ENCODE data around the gene ATF7IP.
"Not testable (repeated sequence)": the region's sequence is repeated elsewhere in the genome, so short reads cannot be mapped to it uniquely, and the experiment has no call there.

Gene ATF7IP

DNA sequence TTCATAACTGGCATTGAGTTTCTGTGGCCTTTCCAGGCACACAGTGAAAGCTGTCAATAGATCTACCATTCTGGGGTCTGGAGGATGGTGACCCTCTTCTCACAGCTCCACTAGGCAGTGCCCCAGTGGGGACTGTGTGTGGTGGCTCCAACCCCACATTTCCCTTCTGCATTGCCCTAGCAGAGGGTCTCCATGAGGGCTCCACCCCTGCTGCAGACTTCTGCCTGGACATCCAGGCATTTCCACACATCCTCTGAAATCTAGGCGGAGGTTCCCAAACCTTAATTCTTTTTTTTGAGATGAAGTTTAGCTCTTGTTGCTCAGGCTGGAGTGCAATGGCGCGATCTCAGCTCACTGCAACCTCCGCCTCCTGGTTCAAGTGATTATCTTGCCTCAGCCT, 14.0 kb upstream of the ATF7IP start:
- not testable (repeated sequence) for H3K4me1 ChIP-seq (ENCODE audit: insufficient read depth, low read length); H3K36me3 ChIP-seq (ENCODE audit: insufficient read depth, low read length); H3K4me3 ChIP-seq (ENCODE audit: low read depth in 1 of 2, low read length in 2 of 2); H3K27ac ChIP-seq (ENCODE audit: low read depth, low read length); H3K9ac ChIP-seq (ENCODE audit: low read length); H3K9me3 ChIP-seq (ENCODE audit: low read length); H3K27me3 ChIP-seq (ENCODE audit: control insufficient read depth in 1 of 2, insufficient read depth in 2 of 2, low read length in 2 of 2)

DNA sequence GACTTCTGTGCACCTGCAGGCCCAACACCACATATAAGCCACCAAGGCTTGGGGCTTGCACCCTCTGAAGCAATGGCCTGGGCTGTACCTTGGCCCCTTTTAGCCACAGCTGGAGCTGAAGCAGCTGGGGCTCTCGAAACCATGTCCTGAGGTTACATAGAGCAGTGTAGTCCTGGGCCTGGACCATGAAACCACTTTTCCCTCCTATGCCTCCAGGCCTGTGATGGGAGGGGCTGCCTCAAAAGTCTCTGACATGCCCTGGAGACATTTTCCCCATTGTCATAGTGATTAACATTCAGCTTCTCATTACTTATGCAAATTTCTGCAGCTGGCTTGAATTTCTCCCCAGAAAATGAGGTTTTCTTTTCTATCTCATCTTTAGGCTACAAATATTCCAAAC, 13.4 kb upstream of the ATF7IP start:
- H3K9me3 ChIP-seq (ENCODE audit: low read length); H3K36me3 ChIP-seq (ENCODE audit: insufficient read depth, low read length); H3K4me1 ChIP-seq (ENCODE audit: insufficient read depth, low read length); H3K27me3 ChIP-seq (ENCODE audit: control insufficient read depth in 1 of 2, insufficient read depth in 2 of 2, low read length in 2 of 2); H3K27ac ChIP-seq (ENCODE audit: low read depth, low read length); H3K4me3 ChIP-seq (ENCODE audit: low read depth in 1 of 2, low read length in 2 of 2); H3K9ac ChIP-seq (ENCODE audit: low read length): not testable (repeated sequence)

GRCh38 chr12:14354665-14355064, 10.8 kb upstream of the ATF7IP start:
- H3K4me1 ChIP-seq (ENCODE audit: insufficient read depth, low read length); H3K4me3 ChIP-seq (ENCODE audit: low read depth in 1 of 2, low read length in 2 of 2); H3K9ac ChIP-seq (ENCODE audit: low read length); H3K9me3 ChIP-seq (ENCODE audit: low read length); H3K27ac ChIP-seq (ENCODE audit: low read depth, low read length); H3K36me3 ChIP-seq (ENCODE audit: insufficient read depth, low read length); H3K27me3 ChIP-seq (ENCODE audit: control insufficient read depth in 1 of 2, insufficient read depth in 2 of 2, low read length in 2 of 2): not testable (repeated sequence)

DNA sequence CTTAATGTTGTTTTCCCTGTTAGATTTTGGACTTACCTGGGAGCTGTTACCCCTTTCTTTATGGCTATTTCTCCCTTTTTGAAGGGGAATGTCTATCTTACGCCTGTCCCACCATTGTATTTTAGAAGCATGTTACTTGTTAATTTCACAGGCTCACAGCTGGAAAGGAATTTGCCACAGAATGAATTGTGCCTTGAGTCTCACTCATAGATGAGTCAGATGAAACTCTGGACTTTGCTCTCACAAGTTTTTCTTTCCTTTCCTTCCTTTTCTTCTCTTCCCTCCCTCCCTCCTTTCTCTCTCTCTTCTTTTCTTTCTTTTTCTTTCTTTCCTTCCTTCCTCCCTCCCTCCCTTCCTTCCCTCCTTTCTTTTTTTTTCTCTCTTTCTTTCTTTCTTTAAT, 9.3 kb upstream of the ATF7IP start:
- H3K27me3 ChIP-seq (ENCODE audit: control insufficient read depth in 1 of 2, insufficient read depth in 2 of 2, low read length in 2 of 2): no peaks in the 10 kb centered on the region
- no peak overlapping the region for H3K4me3 ChIP-seq (ENCODE audit: low read depth in 1 of 2, low read length in 2 of 2)
- H3K9me3 ChIP-seq (ENCODE audit: low read length): no peaks in the 10 kb centered on the region
- no peaks in the 10 kb centered on the region for H3K4me1 ChIP-seq (ENCODE audit: insufficient read depth, low read length)
- no peak overlapping the region for H3K27ac ChIP-seq (ENCODE audit: low read depth, low read length)
- H3K9ac ChIP-seq (ENCODE audit: low read length): no peak overlapping the region
- H3K36me3 ChIP-seq (ENCODE audit: insufficient read depth, low read length): no peaks in the 10 kb centered on the region

GRCh38 chr12:14357486-14357885, 8.0 kb upstream of the ATF7IP start:
- H3K27ac ChIP-seq (ENCODE audit: low read depth, low read length): no peak overlapping the region
- no peak overlapping the region for H3K9ac ChIP-seq (ENCODE audit: low read length)
- no peak overlapping the region for H3K4me3 ChIP-seq (ENCODE audit: low read depth in 1 of 2, low read length in 2 of 2)
- H3K27me3 ChIP-seq (ENCODE audit: control insufficient read depth in 1 of 2, insufficient read depth in 2 of 2, low read length in 2 of 2): no peaks in the 10 kb centered on the region
- H3K36me3 ChIP-seq (ENCODE audit: insufficient read depth, low read length): no peaks in the 10 kb centered on the region
- no peaks in the 10 kb centered on the region for H3K4me1 ChIP-seq (ENCODE audit: insufficient read depth, low read length)
- H3K9me3 ChIP-seq (ENCODE audit: low read length): no peaks in the 10 kb centered on the region

GRCh38 chr12:14362352-14362751, 3.1 kb upstream of the ATF7IP start:
- H3K36me3 ChIP-seq (ENCODE audit: insufficient read depth, low read length): no peaks in the 10 kb centered on the region
- H3K27me3 ChIP-seq (ENCODE audit: control insufficient read depth in 1 of 2, insufficient read depth in 2 of 2, low read length in 2 of 2): no peaks in the 10 kb centered on the region
- H3K9ac ChIP-seq (ENCODE audit: low read length): no peak overlapping the region
- no peaks in the 10 kb centered on the region for H3K9me3 ChIP-seq (ENCODE audit: low read length)
- H3K4me3 ChIP-seq (ENCODE audit: low read depth in 1 of 2, low read length in 2 of 2): no peak overlapping the region
- H3K27ac ChIP-seq (ENCODE audit: low read depth, low read length): no peak overlapping the region
- H3K4me1 ChIP-seq (ENCODE audit: insufficient read depth, low read length): no peaks in the 10 kb centered on the region

DNA sequence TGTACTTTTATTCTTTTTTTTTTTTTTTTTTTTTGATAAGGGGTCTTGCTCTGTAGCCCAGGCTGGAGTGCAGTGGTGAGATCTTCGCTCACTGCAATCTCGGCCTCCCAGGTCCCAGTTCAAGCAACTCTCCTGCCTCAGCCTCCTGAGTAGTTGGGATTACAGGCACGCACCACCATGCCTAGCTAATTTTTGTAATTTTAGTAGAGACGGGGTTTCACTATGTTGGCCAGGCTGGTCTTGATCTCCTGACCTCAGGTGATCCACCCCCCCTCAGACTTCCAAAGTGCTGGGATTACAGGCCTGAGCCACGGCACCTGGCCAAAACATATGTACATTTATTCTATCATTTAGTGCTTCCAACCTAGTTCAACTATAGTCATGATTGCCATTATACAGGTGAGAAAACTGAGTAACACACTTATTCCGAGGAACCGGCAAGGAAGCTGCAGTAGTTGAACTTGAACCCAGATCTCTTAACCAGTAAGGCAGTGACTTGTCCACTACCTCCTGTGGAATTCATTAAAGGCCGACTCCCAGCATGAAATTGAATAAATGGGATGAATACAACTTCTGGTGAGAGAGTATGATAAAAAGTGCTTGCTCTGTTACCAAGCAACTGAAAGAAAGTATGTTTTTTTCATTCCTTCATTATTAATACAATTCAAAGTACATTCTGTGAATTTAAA, 755 bp upstream of the ATF7IP start:
- Histone ChIP-seq H3K4me3 (ENCODE audit: low read depth in 1 of 2, low read length in 2 of 2) (peak overlapping the region in 1 of 2 donors; percentile 61), H3K36me3 (ENCODE audit: insufficient read depth, low read length) (no peaks in the 10 kb centered on the region), H3K27ac (ENCODE audit: low read depth, low read length) (peak overlapping the region; percentile 79), H3K9ac (ENCODE audit: low read length) (no peak overlapping the region), H3K27me3 (ENCODE audit: control insufficient read depth in 1 of 2, insufficient read depth in 2 of 2, low read length in 2 of 2) (no peaks in the 10 kb centered on the region), H3K4me1 (ENCODE audit: insufficient read depth, low read length) (no peaks in the 10 kb centered on the region), H3K9me3 (ENCODE audit: low read length) (no peaks in the 10 kb centered on the region)

GRCh38 chr12:14366209-14367039, 942 bp downstream of the ATF7IP start:
- Histone ChIP-seq H3K4me3 (ENCODE audit: low read depth in 1 of 2, low read length in 2 of 2) (peak overlapping the region; percentile 61 to 66), H3K9ac (ENCODE audit: low read length) (peak overlapping the region; percentile 37), H3K27me3 (ENCODE audit: control insufficient read depth in 1 of 2, insufficient read depth in 2 of 2, low read length in 2 of 2) (no peaks in the 10 kb centered on the region), H3K4me1 (ENCODE audit: insufficient read depth, low read length) (no peaks in the 10 kb centered on the region), H3K27ac (ENCODE audit: low read depth, low read length) (peak overlapping the region; percentile 79), H3K36me3 (ENCODE audit: insufficient read depth, low read length) (no peaks in the 10 kb centered on the region), H3K9me3 (ENCODE audit: low read length) (no peaks in the 10 kb centered on the region)

GRCh38 chr12:14367040-14367661, 1.7 kb downstream of the ATF7IP start:
- no peaks in the 10 kb centered on the region for H3K27me3 ChIP-seq (ENCODE audit: control insufficient read depth in 1 of 2, insufficient read depth in 2 of 2, low read length in 2 of 2)
- no peaks in the 10 kb centered on the region for H3K9me3 ChIP-seq (ENCODE audit: low read length)
- H3K4me3 ChIP-seq (ENCODE audit: low read depth in 1 of 2, low read length in 2 of 2): peak overlapping the region; percentile 25 to 61
- no peaks in the 10 kb centered on the region for H3K36me3 ChIP-seq (ENCODE audit: insufficient read depth, low read length)
- peak overlapping the region; percentile 37 for H3K9ac ChIP-seq (ENCODE audit: low read length)
- no peaks in the 10 kb centered on the region for H3K4me1 ChIP-seq (ENCODE audit: insufficient read depth, low read length)
- peak overlapping the region; percentile 79 for H3K27ac ChIP-seq (ENCODE audit: low read depth, low read length)

- no peak overlapping the region for H3K9ac ChIP-seq (ENCODE audit: low read length)
- no peaks in the 10 kb centered on the region for H3K9me3 ChIP-seq (ENCODE audit: low read length)
- peaks cover 14% of the 10 kb centered on the region for H3K4me1 ChIP-seq (ENCODE audit: insufficient read depth, low read length)
- no peak overlapping the region for H3K27ac ChIP-seq (ENCODE audit: low read depth, low read length)
- no peaks in the 10 kb centered on the region for H3K36me3 ChIP-seq (ENCODE audit: insufficient read depth, low read length)
- H3K4me3 ChIP-seq (ENCODE audit: low read depth in 1 of 2, low read length in 2 of 2): no peak overlapping the region
- no peaks in the 10 kb centered on the region for H3K27me3 ChIP-seq (ENCODE audit: control insufficient read depth in 1 of 2, insufficient read depth in 2 of 2, low read length in 2 of 2)
These were observed 3.8 kb downstream of the ATF7IP start for GRCh38 chr12:14369311-14369710.

DNA sequence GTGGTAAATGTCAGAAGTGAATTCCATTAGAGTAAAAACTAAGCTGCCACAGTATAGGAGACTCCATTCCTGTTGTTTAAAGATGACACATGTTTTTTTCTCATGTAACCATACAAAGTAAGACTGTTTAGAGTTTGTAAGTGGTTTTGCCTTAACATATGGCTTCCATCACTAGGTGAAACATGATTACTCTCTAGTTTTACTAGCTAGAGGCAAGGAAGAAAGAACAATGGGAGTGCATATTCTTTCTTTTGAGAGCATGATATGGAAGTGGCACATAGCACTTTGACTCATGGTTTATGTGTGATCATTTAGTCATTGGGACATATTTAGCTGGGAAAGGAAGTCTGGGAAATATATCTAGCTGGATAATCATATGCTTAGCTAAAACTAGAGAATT, 7.7 kb downstream of the ATF7IP start:
- H3K9ac ChIP-seq (ENCODE audit: low read length): no peak overlapping the region
- H3K4me3 ChIP-seq (ENCODE audit: low read depth in 1 of 2, low read length in 2 of 2): no peak overlapping the region
- H3K27me3 ChIP-seq (ENCODE audit: control insufficient read depth in 1 of 2, insufficient read depth in 2 of 2, low read length in 2 of 2): no peaks in the 10 kb centered on the region
- no peak overlapping the region for H3K27ac ChIP-seq (ENCODE audit: low read depth, low read length)
- peaks cover 17% of the 10 kb centered on the region for H3K4me1 ChIP-seq (ENCODE audit: insufficient read depth, low read length)
- no peaks in the 10 kb centered on the region for H3K9me3 ChIP-seq (ENCODE audit: low read length)
- no peaks in the 10 kb centered on the region for H3K36me3 ChIP-seq (ENCODE audit: insufficient read depth, low read length)
